NOMO-1 treated with DMSO at 0.1 percent for 48 hours (cell line): ENCODE results near the gene RUNX1.

Experiments used
- DNase-seq: peaks from one replicate; lab custom pipeline; 2025; ENCODE audit not compliant: unreplicated experiment; lab: John Stamatoyannopoulos, UW

RUNX1 gene

DNA sequence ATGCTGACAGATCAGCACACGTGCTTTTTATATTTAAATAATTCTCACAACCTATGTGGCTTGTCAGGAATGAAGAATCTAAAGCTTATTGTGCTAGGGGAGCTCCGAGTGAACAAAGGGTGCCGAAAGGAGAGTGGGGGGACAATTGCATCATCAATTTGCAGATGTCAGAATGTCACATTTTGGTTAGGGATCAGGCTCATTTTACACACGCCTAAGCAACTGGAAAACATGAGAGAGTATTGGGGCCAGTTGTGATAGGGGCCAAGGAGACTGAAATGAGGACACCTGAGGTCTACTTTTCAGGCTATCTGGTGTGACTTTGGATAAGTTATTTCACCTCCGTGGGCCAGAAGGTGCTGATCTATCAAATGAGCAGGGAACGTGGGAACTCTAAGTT is 31.8 kb downstream of the RUNX1 start:
- no peak for DNase-seq

DNA sequence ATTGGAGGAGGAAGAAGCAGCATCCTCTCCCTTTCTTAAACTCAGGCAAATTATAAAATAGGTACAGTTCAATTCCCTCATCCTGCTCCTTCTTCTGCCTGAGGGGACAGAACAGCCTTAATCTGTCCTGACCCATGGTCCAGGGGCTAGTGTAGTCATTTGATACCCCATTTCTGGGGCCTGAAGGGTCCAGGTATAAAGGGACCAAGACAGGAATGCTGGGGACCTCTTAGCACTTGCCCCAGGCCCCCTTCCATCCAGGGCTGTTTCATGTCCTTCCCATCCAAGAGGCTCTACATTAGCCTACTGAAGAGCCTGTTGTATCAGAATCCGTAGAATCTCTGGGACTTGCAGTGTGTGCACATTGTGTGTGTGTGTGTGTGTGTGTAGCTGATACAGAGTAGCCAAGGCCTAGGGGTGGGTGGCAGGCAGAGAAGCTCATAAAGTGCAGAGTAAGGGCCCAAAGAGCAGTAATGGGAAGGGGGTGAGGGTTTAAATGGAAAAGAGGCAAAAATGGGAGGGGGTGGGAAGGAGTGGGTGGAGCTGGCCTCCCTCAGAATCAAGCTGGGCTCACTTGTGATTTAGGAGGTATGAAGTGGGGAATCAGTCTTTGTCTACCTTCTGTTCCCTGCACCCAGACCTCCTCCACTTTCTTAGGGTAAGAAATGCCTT is 32.4 kb downstream of the RUNX1 start:
- no peak for DNase-seq

DNA sequence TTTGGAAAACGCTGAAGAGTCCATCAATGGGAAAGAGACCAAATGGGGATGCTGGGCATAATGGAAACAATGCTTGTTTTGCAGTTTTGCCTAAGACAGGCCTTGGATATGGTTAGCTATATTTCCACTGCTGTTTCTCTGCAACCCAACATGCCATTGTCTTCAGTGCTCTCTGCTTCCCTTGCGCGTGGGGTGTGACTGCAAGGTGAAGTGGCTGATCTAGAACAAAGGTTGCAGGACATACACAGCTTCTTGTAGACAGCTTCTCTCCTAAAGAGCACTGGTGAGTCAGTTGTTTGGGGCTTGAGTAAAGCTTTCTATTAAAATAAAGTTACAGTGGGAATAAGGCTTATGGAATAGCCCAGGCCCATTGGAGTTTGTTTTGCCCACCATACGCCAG is 33.0 kb downstream of the RUNX1 start:
- no peak for DNase-seq

- DNase-seq, result no peak
Observed at GRCh38 chr21:35015435-35016024, 33.6 kb downstream of the RUNX1 start.

DNA sequence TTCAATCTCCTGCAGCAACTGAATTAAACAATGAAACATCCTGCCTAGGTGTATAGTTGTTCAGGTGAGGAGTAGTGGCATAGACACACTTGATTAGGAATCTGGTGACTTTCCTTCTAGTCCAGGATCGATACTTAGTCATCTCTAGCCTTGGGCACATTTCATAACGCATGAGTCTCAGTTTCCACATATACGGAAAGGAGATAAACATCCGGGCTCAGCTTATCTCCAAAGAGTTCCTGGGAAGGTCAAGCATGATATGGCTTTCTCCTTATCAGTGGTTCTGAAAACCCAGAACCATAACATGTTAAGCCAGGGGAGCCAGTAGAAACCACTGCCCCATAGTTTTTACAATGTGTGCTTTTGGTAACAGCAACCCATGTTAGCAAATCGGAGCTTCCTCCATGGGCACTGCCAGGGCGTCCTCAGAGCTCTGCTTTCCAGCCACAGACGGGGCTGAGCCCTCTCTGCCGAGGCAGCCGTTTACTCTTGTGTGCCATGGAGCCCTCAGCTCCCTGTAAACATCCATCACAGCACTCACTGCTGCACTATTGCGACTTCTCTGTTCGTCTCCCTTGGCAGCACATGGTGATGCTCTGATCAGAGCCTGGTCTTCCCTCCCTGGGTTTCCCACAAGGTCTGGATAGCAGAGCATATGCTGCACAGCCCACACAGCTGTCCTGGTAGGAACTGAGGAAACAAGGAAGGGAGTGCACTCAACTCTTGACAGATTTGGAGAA is 34.6 kb downstream of the RUNX1 start:
- DNase-seq, result no peak

DNA sequence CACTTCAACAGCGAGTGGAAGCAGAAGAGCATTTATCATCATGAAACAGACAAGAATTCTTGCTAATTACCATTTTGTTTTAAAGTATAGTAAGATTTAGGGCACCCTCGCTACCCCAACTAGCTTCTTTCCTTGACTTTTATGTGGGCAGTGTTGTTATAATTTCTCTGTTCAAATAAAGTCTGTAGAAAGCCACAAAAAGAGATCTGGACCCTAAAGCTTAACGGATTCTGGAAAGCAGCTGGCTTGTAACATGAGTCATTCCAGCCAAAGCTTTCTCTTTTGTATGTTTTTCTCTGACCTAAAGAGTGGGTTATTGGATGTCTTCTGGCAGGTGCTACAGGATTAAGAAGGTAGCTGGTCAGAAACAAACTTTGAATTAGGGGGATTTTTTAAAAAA is 37.4 kb downstream of the RUNX1 start:
- no peak for DNase-seq

GRCh38 chr21:35010447-35010846 is 38.7 kb downstream of the RUNX1 start:
- DNase-seq, result no peak

DNA sequence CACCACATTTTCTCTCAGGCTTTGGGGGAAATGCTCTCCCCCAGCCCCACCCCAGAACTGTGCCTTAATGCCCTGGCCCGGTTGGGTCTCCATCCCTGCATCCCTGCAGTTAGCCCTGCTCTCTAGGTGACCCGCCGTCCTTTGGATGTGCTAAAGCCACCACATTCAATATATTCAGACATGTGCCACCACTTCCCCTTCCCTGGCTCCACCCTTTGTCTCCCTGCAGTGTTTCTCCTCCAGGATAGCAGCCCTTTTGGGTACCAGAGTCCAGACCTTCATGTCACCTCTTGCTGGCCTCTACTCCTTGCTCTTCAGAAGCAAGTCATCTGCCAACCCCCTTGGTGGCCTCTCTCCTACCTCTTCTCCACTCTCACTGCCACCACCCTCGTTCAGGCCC is 41.8 kb downstream of the RUNX1 start:
- no peak for DNase-seq

GRCh38 chr21:35006771-35007170 is 42.3 kb downstream of the RUNX1 start:
- no peak for DNase-seq

GRCh38 chr21:35006248-35006647 is 42.9 kb downstream of the RUNX1 start:
- no peak for DNase-seq

DNA sequence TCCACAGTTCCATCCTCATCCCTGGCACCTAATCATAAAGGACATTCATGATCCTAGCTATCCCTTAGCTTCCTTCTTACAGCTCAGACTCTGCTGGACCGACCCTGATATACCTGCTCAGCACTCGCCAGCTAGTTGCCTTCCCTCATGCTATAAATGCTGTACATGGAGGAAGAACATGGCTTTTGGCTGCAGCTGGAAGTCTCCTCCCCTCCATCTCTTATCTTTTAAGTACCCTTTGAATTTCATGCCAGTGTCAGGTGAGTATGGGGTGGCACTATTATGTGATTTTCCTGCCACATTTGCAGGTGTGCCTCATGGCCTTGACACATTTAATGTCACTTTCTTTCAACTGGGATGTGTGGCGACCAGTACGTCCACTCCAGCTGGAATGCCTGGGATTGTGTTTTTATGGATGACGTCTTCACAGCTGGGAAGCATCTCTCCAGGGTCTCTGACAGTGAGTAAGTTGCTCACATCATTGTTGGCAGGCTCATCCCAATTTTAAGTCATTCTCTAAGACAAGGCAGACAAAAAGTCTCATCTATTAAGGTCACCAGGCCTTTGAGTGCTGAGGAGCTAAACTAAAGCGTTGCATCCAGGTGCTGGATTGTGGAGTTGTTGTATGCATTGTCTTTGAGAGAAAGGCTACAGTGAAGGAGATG is 43.4 kb downstream of the RUNX1 start:
- DNase-seq, result no peak

- no peak for DNase-seq
Observed at GRCh38 chr21:35005077-35005476, 44.0 kb downstream of the RUNX1 start.

- no peak for DNase-seq
Observed at GRCh38 chr21:35004314-35004713, 44.8 kb downstream of the RUNX1 start.

DNA sequence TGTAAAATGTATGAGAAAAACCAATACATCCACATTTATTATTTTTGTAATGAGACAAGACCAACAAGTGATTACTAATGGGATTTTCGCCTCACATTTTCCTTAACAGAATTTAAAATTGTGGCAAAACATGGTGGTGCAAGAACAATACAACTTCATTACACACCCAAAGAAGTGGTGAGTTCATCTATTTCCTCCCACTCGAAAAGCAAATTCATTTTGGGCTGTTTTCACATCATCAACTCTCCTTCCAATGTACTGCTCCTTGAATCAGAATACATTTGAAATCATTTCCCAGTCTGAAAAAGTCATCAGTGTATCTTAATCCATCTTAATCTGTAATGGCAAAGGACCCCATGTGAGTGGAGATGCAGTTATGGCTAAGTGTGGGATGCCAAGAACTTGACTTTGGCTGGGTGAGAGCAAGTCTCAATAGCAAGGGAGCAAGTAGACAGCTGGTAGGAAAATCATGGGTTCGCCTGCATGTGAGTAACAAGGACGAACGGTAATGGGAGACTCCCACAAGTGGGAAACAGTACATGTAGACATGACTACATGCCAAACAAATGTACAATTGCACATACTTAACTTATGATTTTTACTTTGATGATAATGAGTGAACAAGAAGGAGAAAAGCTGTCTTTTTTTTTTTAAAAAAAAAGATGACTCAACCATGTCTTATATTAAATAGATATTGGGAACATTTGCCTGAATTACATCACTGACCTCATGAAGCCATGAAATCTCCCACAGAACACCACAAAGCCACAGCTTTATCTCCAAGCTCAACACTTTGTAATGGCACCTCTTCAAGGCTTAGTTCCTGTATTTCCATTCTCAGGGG is 46.0 kb downstream of the RUNX1 start:
- DNase-seq, result no peak

DNA sequence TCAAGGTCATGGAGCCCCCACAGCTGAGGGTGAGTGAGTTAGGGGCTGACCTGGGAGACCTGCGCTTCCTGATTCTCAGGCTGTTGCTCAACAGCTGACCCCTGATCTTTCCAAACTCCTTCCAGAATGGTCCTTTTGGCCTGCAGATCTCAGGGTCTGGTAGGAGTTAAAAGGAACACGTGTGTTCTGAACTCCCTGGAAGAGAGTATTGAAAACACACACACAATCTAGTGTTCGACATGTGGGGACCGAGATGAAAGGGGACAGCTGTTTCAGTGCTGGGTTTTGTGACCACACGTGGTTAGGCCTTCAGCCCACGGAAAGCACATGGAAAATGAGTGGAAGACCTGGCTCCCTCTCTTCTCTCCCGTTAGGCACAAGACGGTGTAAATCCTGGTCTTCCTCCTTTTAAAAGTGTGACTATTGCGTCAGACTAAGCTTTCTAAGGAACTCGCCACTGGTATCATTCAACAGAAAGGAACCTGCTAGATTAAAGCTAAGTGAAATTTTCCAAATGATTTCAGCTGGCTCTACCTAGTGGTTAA is 49.6 kb downstream of the RUNX1 start:
- DNase-seq, result no peak

- DNase-seq, result no peak
Observed at GRCh38 chr21:34998176-34998575, 50.9 kb downstream of the RUNX1 start.

- no peak for DNase-seq
Observed at GRCh38 chr21:34997294-34997693, 51.8 kb downstream of the RUNX1 start.

- no peak for DNase-seq
Observed at GRCh38 chr21:34996304-34997101, 52.6 kb downstream of the RUNX1 start.

- DNase-seq, result no peak
Observed at GRCh38 chr21:34995979-34996303, 53.2 kb downstream of the RUNX1 start.
